ENCODE results near the gene ZBTB45. TPM values are rescaled to one million over a fixed set of nuclear protein-coding genes. Genes with fewer than 3 reads are reported as not detected.

The ZBTB45 gene
- total RNA-seq, 1 experiment from 2014 or later = 19.6 TPM

GRCh38 chr19:58469241-58470013, 50.2 kb downstream of the ZBTB45 start:
- Mint-ChIP-seq H3K27ac (ENCODE audit: unreplicated experiment) (no peak overlapping the region), H3K9me3 (ENCODE audit: low read depth, unreplicated experiment) (no peaks in the 10 kb centered on the region), H3K36me3 (ENCODE audit: insufficient read depth, unreplicated experiment) (peaks cover 60% of the 10 kb centered on the region), H3K4me1 (ENCODE audit: low read depth, unreplicated experiment) (peaks cover 14% of the 10 kb centered on the region), H3K4me3 (ENCODE audit: low read depth, unreplicated experiment) (no peak overlapping the region), H3K27me3 (ENCODE audit: unreplicated experiment) (no peaks in the 10 kb centered on the region)
- no TSS peak for BruUV-seq (replicated peaks)
- TF ChIP-seq CTCF (IDR thresholded peaks at IDR 0.05; ENCODE audit: unreplicated experiment) = no peak
- CTCF ChIA-PET = no interaction called here
- intact Hi-C loops (cut with micrococcal nuclease; ENCODE audit: unreplicated experiment) = no loop called here
- no peak for DNase-seq

GRCh38 chr19:58468216-58468839, 51.3 kb downstream of the ZBTB45 start:
- peak overlapping the region; percentile 80 for H3K4me3 Mint-ChIP-seq (ENCODE audit: low read depth, unreplicated experiment)
- peak overlapping the region; percentile 38 for H3K27ac Mint-ChIP-seq (ENCODE audit: unreplicated experiment)
- H3K4me1 Mint-ChIP-seq (ENCODE audit: low read depth, unreplicated experiment) = peaks cover 14% of the 10 kb centered on the region
- H3K36me3 Mint-ChIP-seq (ENCODE audit: insufficient read depth, unreplicated experiment) = peaks cover 50% of the 10 kb centered on the region
- intact Hi-C loops (cut with micrococcal nuclease; ENCODE audit: unreplicated experiment) = no loop called here
- no peaks in the 10 kb centered on the region for H3K9me3 Mint-ChIP-seq (ENCODE audit: low read depth, unreplicated experiment)
- no peaks in the 10 kb centered on the region for H3K27me3 Mint-ChIP-seq (ENCODE audit: unreplicated experiment)
- DNase-seq = no peak
- BruUV-seq (replicated peaks) = no TSS peak
- TF ChIP-seq CTCF (IDR thresholded peaks at IDR 0.05; ENCODE audit: unreplicated experiment) = no peak
- CTCF ChIA-PET = no interaction called here

GRCh38 chr19:58466760-58467589, 52.6 kb downstream of the ZBTB45 start, which contains the start of gene ZNF324:
Gene ZNF324, plus strand, starts transcription at chr19:58467080. Its CDS starts 2,106 bp downstream, at chr19:58469186.
- BruUV-seq (replicated peaks) = no TSS peak
- intact Hi-C loops (cut with micrococcal nuclease; ENCODE audit: unreplicated experiment) = no loop called here
- H3K9me3 Mint-ChIP-seq (ENCODE audit: low read depth, unreplicated experiment) = no peaks in the 10 kb centered on the region
- H3K36me3 Mint-ChIP-seq (ENCODE audit: insufficient read depth, unreplicated experiment) = peaks cover 37% of the 10 kb centered on the region
- CTCF ChIA-PET = interaction anchor here (0.9 kb wide), 1 partner anchor 15 kb away, joined by 3 read pairs; no protein-coding TSS in a partner anchor
- no peaks in the 10 kb centered on the region for H3K27me3 Mint-ChIP-seq (ENCODE audit: unreplicated experiment)
- peak within 1 kb of the TSS; percentile 52 for H3K27ac Mint-ChIP-seq (ENCODE audit: unreplicated experiment)
- DNase-seq = peak; percentile 99
- no peak for TF ChIP-seq CTCF (IDR thresholded peaks at IDR 0.05; ENCODE audit: unreplicated experiment)
- H3K4me3 Mint-ChIP-seq (ENCODE audit: low read depth, unreplicated experiment) = peak within 1 kb of the TSS; percentile 80
- H3K4me1 Mint-ChIP-seq (ENCODE audit: low read depth, unreplicated experiment) = peaks cover 14% of the 10 kb centered on the region

GRCh38 chr19:58466089-58466759, 53.4 kb downstream of the ZBTB45 start:
- H3K9me3 Mint-ChIP-seq (ENCODE audit: low read depth, unreplicated experiment) = no peaks in the 10 kb centered on the region
- no TSS peak for BruUV-seq (replicated peaks)
- peak overlapping the region; percentile 80 for H3K4me3 Mint-ChIP-seq (ENCODE audit: low read depth, unreplicated experiment)
- no peak for TF ChIP-seq CTCF (IDR thresholded peaks at IDR 0.05; ENCODE audit: unreplicated experiment)
- peaks cover 14% of the 10 kb centered on the region for H3K4me1 Mint-ChIP-seq (ENCODE audit: low read depth, unreplicated experiment)
- H3K27me3 Mint-ChIP-seq (ENCODE audit: unreplicated experiment) = no peaks in the 10 kb centered on the region
- no peak for DNase-seq
- peak overlapping the region; percentile 52 for H3K27ac Mint-ChIP-seq (ENCODE audit: unreplicated experiment)
- CTCF ChIA-PET = interaction anchor here (0.5 to 0.6 kb wide), 2 partner anchors 58 to 280 kb away, joined by 3 read pairs; partner anchors contain the start of gene ZNF584
- intact Hi-C loops (cut with micrococcal nuclease; ENCODE audit: unreplicated experiment) = no loop called here
- H3K36me3 Mint-ChIP-seq (ENCODE audit: insufficient read depth, unreplicated experiment) = peaks cover 33% of the 10 kb centered on the region
